Measurements from ENCODE around the gene ATP2A3.

- TF ChIP-seq CTCF (IDR thresholded peaks at IDR 0.05): no peak
- no peak for TF ChIP-seq POLR2A (IDR thresholded peaks at IDR 0.05)
Measured at GRCh38 chr17:4003501-4004421, 39.5 kb upstream of the ATP2A3 start.
